Ovary (tissue), 9 donors: ENCODE measurements around the gene ELSPBP1. TPM values are rescaled to one million over a fixed set of nuclear protein-coding genes. Genes with fewer than 3 reads are reported as not detected.

Source experiments
- DNase-seq, 5 donors: peaks; one replicate each; pipeline ENCODE4 v3.0.0-alpha.2; 2019 to 2020
- H3K27ac ChIP-seq, 2 donors: fragments of 200-600 bp; one replicate each; pipeline versions ENCODE4 v1.5.1 to v1.8.0; 2019 to 2022
- H3K27me3 ChIP-seq: fragments of 200-600 bp; one replicate; pipeline ENCODE4 v1.8.0; 2022
- H3K36me3 ChIP-seq: fragments of 200-600 bp; sonication (generic); one replicate; pipeline ENCODE4 v1.5.1; 2019
- H3K4me1 ChIP-seq: one replicate; pipeline ENCODE4 v1.8.1; 2013; ENCODE audit warnings: mild to moderate bottlenecking, moderate library complexity; ENCODE audit not compliant: insufficient read depth
- H3K4me3 ChIP-seq: fragments of 200-600 bp; sonication (generic); one replicate; pipeline ENCODE4 v1.5.1; 2017
- H3K9me3 ChIP-seq, 2 donors: fragments of 200-600 bp in 1 of 2; sonication (generic) in 1 of 2; one replicate each; pipeline versions ENCODE4 v1.5.1 to v1.8.1; 2013 to 2019; ENCODE audit warnings: mild to moderate bottlenecking in 1 of 2, moderate library complexity in 1 of 2
- EP300 ChIP-seq: sonication (generic); formaldehyde crosslinking; IDR thresholded peaks from one replicate; pipeline ENCODE4 v1.6.1; 2017; ENCODE audit warnings: antibody characterized with exemption
- POLR2A ChIP-seq: fragments of 450-650 bp; IDR thresholded peaks from one replicate; pipeline ENCODE4 v1.6.1; 2017; ENCODE audit warnings: antibody characterized with exemption, mild to moderate bottlenecking, moderate library complexity
- WGBS, 3 donors: extraction: QIAGEN DNeasy Blood & Tissue Kit in 1 of 3; methylation state at CpG; one replicate each; pipeline versions ENCODE4 v1.1.5 to v1.1.7; 2013 to 2017; 5-methylcytosine and 5-hydroxymethylcytosine counted together
- intact Hi-C, 4 donors: fragments of 100-400 bp; cut with DNase I; formaldehyde crosslinking; loops; one replicate each; pipeline versions ENCODE4 v1.11.0 to v1.15.1; 2022 to 2023
- polyA plus RNA-seq, 2 donors: library from polyadenylated mRNA; stranded (reverse); fragments of 200-250 nt in 1 of 2; fragments of 350-450 nt in 1 of 2; fragmentation: Illumina TruSeq in 1 of 2; extraction: RNeasy Lipid Tissue Mini Kit (QIAGEN cat#74804) in 1 of 2; gene quantifications; one replicate each; pipeline ENCODE4 v1.2.3, GENCODE V29; 2013 to 2014
- total RNA-seq, 7 donors: library from RNA; depleted of rRNA in 2 of 7; stranded (reverse); fragments of >200 nt in 2 of 7; fragmentation: NEBNext Ultra II Directional in 3 of 7; extraction: Animal tissue kit (Norgen Biotek cat#: 25700) in 3 of 7; gene quantifications; one replicate each; pipeline versions ENCODE4 v1.1.0 to v1.2.4, GENCODE V29; 2016 to 2023
- TF ChIP-seq, protein P1 (sequence below), 3 donors: fragments of 450-650 bp in 2 of 3; fragments of 200-600 bp in 1 of 3; IDR thresholded peaks; one replicate each; pipeline versions ENCODE4 v1.5.1 to v1.8.0; 2016 to 2022; ENCODE audit warnings: antibody characterized with exemption in 3 of 3, mild to moderate bottlenecking in 1 of 3
- donor health status: DM: no; HTN: no; CAD: no; lungs with moderate emphysema.
- donor health status: DM: no; HTN: no; CAD: no.
- donor health status: Bipolar disorder and iron deficiency.
- donor health status: DM: yes; HTN: yes; CAD: no.
- donor health status: DM: no; HTN: no; CAD: no.
- donor health status: DM: yes; HTN: yes; CAD: no.

ELSPBP1 gene
- total and polyA plus RNA-seq, 9 donors: 0.55 TPM; not detected in 8

DNA sequence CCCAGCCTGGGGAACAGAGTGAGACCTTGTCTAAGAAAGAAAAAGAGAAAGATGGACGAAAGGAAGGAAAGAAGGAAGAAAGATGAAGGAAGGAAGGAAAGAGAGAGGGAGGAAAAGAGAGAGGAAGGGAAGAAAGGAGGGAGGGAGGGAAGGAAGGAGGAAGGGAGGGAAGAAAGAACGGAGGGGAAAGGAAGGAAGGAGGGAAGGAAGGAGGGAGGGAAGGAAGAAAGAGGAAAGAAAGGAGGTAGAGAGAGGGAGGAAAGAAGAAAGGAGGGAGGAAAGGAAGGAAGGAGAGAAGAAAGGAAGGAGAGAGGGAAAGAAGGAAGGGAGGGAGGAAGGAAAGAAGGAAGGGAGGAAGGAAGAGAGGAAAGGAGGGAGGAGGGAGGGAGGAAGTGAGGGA lies 28.6 kb downstream of the ELSPBP1 start:
- DNase-seq: no peak
- intact Hi-C loops: no loop called here
- no peaks in the 10 kb centered on the region for H3K36me3 ChIP-seq
- WGBS, 3 donors: 64 to 74% (median 70%) methylated on average over 2 of the region's 2 CpGs
- H3K27ac ChIP-seq: no peak overlapping the region
- H3K9me3 ChIP-seq: no peaks in the 10 kb centered on the region
- TF ChIP-seq, protein P1, sequence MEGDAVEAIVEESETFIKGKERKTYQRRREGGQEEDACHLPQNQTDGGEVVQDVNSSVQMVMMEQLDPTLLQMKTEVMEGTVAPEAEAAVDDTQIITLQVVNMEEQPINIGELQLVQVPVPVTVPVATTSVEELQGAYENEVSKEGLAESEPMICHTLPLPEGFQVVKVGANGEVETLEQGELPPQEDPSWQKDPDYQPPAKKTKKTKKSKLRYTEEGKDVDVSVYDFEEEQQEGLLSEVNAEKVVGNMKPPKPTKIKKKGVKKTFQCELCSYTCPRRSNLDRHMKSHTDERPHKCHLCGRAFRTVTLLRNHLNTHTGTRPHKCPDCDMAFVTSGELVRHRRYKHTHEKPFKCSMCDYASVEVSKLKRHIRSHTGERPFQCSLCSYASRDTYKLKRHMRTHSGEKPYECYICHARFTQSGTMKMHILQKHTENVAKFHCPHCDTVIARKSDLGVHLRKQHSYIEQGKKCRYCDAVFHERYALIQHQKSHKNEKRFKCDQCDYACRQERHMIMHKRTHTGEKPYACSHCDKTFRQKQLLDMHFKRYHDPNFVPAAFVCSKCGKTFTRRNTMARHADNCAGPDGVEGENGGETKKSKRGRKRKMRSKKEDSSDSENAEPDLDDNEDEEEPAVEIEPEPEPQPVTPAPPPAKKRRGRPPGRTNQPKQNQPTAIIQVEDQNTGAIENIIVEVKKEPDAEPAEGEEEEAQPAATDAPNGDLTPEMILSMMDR (IDR thresholded peaks at IDR 0.05): no peak
- no peak for TF ChIP-seq POLR2A
- no peak for TF ChIP-seq EP300
- no peak overlapping the region for H3K4me3 ChIP-seq
- H3K27me3 ChIP-seq: no peaks in the 10 kb centered on the region
- no peaks in the 10 kb centered on the region for H3K4me1 ChIP-seq

DNA sequence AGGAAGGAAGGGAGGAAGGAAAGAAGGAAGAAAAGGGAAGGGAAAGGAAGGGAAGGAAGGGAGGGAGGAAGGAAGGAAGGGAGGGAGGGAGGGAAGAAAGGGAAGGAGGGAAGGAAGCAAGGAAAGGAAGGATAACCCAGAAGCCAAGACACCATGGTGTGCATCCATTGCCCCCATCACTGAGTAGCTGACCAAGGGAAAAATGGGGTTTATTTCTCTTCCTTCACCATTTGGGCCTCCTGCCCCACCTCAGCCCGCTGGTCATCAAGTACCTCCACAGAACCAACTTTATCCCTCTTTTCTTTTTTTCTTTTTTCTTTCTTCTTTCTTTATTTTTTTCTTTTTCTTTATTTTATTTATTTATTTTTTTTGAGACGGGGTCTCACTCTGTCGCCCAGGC lies 29.1 kb downstream of the ELSPBP1 start:
- intact Hi-C loops: no loop called here
- Histone ChIP-seq H3K4me1 (no peaks in the 10 kb centered on the region), H3K4me3 (no peak overlapping the region), H3K36me3 (no peaks in the 10 kb centered on the region), H3K9me3 (no peaks in the 10 kb centered on the region), H3K27ac (no peak overlapping the region), H3K27me3 (no peaks in the 10 kb centered on the region)
- TF ChIP-seq, protein P1 (IDR thresholded peaks at IDR 0.05): no peak
- TF ChIP-seq EP300 (no peak), POLR2A (no peak)
- WGBS, 3 donors: 78 to 86% (median 85%) methylated on average over 3 of the region's 3 CpGs
- no peak for DNase-seq

DNA sequence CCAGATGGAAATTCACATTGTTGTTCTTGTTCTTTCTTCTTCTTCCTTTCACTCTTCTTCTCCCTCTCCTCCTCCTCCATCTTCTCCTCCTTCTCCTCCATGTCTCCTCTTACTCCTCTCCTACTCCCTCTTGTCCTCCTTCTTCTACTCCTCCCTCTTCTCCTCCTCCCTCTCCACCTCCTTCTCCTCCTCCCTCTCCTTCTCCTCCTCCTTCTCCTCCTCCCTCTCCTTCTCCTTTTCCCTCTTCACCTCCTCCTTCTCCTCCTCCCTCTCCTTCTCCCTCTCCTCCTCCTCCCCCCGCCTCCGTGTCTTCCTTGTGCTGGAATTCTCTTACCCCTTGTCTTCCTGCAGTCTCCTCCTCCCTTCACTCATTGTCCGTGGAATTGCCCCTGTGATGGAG lies 31.0 kb downstream of the ELSPBP1 start:
- intact Hi-C loops: no loop called here
- WGBS, 3 donors: 57 to 66% (median 60%) methylated on average over 3 of the region's 3 CpGs
- no peaks in the 10 kb centered on the region for H3K9me3 ChIP-seq

DNA sequence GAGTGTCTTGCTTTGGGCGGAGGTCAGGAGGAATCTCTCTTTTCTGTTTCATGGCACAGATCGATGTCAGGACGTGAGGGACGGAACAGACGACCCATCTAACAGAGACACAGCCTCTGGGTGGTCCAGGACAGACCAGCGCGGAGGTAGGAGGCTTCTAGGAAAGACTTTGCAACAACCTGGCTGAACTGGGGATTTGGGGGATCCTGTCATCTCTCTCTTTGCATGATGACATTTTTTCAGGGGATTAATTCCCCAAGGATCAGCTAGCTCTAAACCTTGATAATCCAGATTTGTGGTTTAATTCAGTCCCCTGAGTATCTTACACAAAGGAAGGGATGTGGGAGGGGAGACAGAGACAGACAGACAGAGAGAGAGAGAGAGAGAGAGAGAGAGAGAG lies 35.0 kb downstream of the ELSPBP1 start:
- Histone ChIP-seq H3K27ac (no peak overlapping the region), H3K27me3 (no peaks in the 10 kb centered on the region), H3K4me3 (no peak overlapping the region), H3K36me3 (no peaks in the 10 kb centered on the region), H3K4me1 (no peaks in the 10 kb centered on the region), H3K9me3 (no peaks in the 10 kb centered on the region)
- WGBS, 3 donors: 74 to 77% (median 76%) methylated on average over 7 of the region's 7 CpGs
- no peak for DNase-seq
- TF ChIP-seq, protein P1 (IDR thresholded peaks at IDR 0.05): no peak
- TF ChIP-seq POLR2A (no peak), EP300 (no peak)
- intact Hi-C loops: no loop called here

More for the DNA sequence above, 31.0 kb downstream of the ELSPBP1 start:
- H3K27me3 ChIP-seq: no peaks in the 10 kb centered on the region
- H3K27ac ChIP-seq: no peak overlapping the region
- no peak overlapping the region for H3K4me3 ChIP-seq
- TF ChIP-seq EP300 (no peak), POLR2A (no peak)
- TF ChIP-seq, protein P1 (IDR thresholded peaks at IDR 0.05): no peak
- no peak for DNase-seq
- no peaks in the 10 kb centered on the region for H3K4me1 ChIP-seq
- H3K36me3 ChIP-seq: no peaks in the 10 kb centered on the region
